GM13977 (cell line): ENCODE results near the gene CERS1.

Experiments used
- DNase-seq: peaks from one replicate; pipeline ENCODE4 v3.0.0; 2012; ENCODE audit warnings: low spot score
- CTCF ChIP-seq: IDR thresholded peaks from 2 replicates; pipeline ENCODE4 v1.5.1; 2012; ENCODE audit warnings: mild to moderate bottlenecking, control low read depth; ENCODE audit not compliant: insufficient read depth; ENCODE audit errors: extremely low read depth, missing control alignments
- in situ Hi-C: fragments of 300-500 bp; cut with MboI; formaldehyde crosslinking; loops from one replicate; pipeline ENCODE4 v1.12.0; 2022; ENCODE audit warnings: low sequenced_read_pairs, low pct_unique_long_range_greater_than_20kb, mixed read lengths, inconsistent platforms; ENCODE audit not compliant: unreplicated experiment

The CERS1 gene

GRCh38 chr19:18839465-18840287 lies 56.3 kb downstream of the CERS1 start:
- DNase-seq, result no peak
- no peak for TF ChIP-seq CTCF
- in situ Hi-C loops, result no loop called here

DNA sequence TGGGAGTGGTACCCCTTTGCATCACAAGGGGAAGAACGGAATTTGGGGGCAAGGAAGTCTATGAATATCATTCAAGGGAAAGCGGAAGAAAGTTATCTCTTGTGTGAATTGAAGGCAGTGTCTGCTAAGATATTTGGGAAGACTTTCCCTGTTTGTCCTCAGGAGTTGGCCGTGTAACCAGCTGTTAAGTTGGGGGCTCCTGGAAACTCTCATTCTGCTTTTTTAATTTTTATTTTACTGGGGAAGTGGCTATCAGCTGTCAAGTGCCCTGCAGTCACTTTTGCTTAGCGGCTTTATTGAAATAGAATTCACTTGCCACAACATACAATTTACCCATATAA lies 61.3 kb downstream of the CERS1 start:
- in situ Hi-C loops, result no loop called here
- no peak for DNase-seq
- no peak for TF ChIP-seq CTCF

GRCh38 chr19:18833849-18834643 lies 61.9 kb downstream of the CERS1 start:
- DNase-seq, result peak; percentile 16
- TF ChIP-seq CTCF, result no peak
- in situ Hi-C loops, result no loop called here

- TF ChIP-seq CTCF, result no peak
- DNase-seq, result no peak
- in situ Hi-C loops, result no loop called here
These were observed 62.8 kb downstream of the CERS1 start for GRCh38 chr19:18833141-18833476.

DNA sequence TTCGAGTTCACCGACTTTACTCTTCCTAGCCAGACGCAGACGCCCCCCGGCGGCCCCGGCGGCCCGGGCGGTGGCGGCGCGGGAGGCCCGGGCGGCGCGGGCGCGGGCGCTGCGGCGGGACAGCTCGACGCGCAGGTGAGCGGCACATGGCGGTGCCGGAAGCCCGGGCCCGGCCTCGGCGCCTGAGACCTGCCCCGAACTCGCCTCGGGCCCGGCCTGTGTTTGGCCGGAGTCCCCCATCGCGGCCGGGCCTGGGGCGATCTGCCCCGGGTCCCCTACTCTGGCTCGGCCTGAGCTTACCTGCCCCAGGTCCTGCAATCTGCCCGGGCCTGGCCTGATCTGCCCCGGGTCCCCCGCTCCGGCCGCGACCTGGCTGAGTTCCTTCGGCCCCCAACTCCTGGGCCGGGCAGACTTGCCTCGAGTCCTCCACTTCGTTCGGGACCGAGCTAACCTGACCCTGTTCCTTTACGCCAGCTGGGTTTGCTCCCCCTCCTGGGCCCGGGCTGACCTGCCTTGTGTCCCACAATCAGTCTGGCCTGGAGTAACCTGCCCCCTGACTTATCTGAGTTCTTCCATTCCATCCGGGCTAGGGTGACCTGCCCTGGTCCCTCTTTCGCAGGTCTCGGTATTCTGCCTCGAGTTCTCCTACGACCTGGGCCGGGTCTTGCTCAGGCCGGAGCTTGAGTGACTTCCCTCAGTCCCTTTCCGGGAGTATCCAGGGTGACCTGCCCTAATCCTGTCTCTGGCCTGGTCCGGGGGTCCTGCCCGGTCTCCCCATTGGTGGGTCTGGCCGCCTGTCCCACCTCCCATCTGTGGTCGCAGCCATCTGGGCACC lies 63.4 kb downstream of the CERS1 start:
- peak; percentile 57 for DNase-seq
- in situ Hi-C loops, result no loop called here
- TF ChIP-seq CTCF, result peak; percentile 33

DNA sequence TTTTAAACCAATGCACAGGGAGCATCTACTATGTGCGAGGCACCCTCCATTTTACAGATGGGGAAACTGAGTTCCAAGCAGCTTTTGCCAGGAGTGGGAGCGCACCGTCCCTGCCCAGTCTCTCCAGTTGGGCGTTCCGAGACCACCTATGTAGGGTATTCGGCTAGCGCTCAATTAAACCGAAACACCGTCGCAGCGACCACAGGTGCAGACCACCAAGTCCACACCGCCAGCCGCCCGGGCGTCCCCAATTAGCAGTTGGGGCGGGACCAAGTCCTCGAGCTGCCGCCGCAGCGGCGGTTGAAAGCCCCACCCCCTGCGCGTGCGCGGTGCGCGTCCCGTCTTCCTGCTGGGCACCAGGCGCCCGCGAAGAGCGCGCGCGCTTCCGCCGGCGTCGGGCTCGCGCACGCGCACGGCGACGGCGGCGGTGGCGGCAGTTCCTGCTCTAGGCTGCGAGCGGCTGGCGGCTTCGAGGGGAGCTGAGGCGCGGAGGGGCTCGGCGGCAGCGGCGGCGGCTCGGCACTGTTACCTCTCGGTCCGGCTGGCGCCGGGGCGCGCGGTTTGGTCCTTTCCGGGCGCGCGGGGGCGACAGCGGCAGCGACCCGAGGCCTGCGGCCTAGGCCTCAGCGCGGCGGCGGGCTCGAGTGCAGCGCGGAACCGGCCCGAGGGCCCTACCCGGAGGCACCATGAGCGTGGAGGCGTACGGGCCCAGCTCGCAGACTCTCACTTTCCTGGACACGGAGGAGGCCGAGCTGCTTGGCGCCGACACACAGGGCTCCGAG lies 64.2 kb downstream of the CERS1 start, which contains the start of gene UPF1:
Gene UPF1 (plus strand): TSS at position 436 of the 782 bp plus-strand sequence. CDS start 251 bp downstream, at position 687.
- no peak for TF ChIP-seq CTCF
- peak; percentile 97 for DNase-seq
- in situ Hi-C loops, result no loop called here
